ENCODE data around the gene GMIP. TPM values are rescaled to one million over a fixed set of nuclear protein-coding genes. Genes with fewer than 3 reads are reported as not detected.
A peak's percentile ranks its signal among the peaks of the same experiment; 100 is the strongest.

The GMIP gene
- total RNA-seq, 1 experiment from 2014 or later, result 17.3 TPM

- no TSS peak for BruUV-seq (replicated peaks)
- H3K4me1 Mint-ChIP-seq (ENCODE audit: low read depth, unreplicated experiment), result peaks cover 11% of the 10 kb centered on the region
- peaks cover 46% of the 10 kb centered on the region for H3K36me3 Mint-ChIP-seq (ENCODE audit: insufficient read depth, unreplicated experiment)
- H3K4me3 Mint-ChIP-seq (ENCODE audit: low read depth, unreplicated experiment), result peak within 1 kb of the TSS; percentile 83
- H3K9me3 Mint-ChIP-seq (ENCODE audit: low read depth, unreplicated experiment), result no peaks in the 10 kb centered on the region
- intact Hi-C loops (cut with micrococcal nuclease; ENCODE audit: unreplicated experiment), result no loop called here
- H3K27ac Mint-ChIP-seq (ENCODE audit: unreplicated experiment), result peak within 1 kb of the TSS; percentile 91
- no peak for TF ChIP-seq CTCF (IDR thresholded peaks at IDR 0.05; ENCODE audit: unreplicated experiment)
- H3K27me3 Mint-ChIP-seq (ENCODE audit: unreplicated experiment), result no peaks in the 10 kb centered on the region
- CTCF ChIA-PET, result interaction anchor here (0.5 kb wide), 1 partner anchor 55 kb away, joined by 3 read pairs; no protein-coding TSS in a partner anchor
- peak; percentile 76 for DNase-seq
Observed at GRCh38 chr19:19627621-19628500, 15.6 kb downstream of the GMIP start, which contains the start of gene LPAR2. TSS of gene LPAR2 (minus strand) at chr19:19628220. CDS start at chr19:19627275, 945 bp downstream.

- H3K9me3 Mint-ChIP-seq (ENCODE audit: low read depth, unreplicated experiment), result no peaks in the 10 kb centered on the region
- intact Hi-C loops (cut with micrococcal nuclease; ENCODE audit: unreplicated experiment), result no loop called here
- H3K4me1 Mint-ChIP-seq (ENCODE audit: low read depth, unreplicated experiment), result peaks cover 11% of the 10 kb centered on the region
- H3K4me3 Mint-ChIP-seq (ENCODE audit: low read depth, unreplicated experiment), result peak overlapping the region; percentile 83
- peaks cover 46% of the 10 kb centered on the region for H3K36me3 Mint-ChIP-seq (ENCODE audit: insufficient read depth, unreplicated experiment)
- TSS peak; percentile 49 for BruUV-seq (replicated peaks)
- TF ChIP-seq CTCF (IDR thresholded peaks at IDR 0.05; ENCODE audit: unreplicated experiment), result no peak
- H3K27me3 Mint-ChIP-seq (ENCODE audit: unreplicated experiment), result no peaks in the 10 kb centered on the region
- CTCF ChIA-PET, result interaction anchor here (0.5 kb wide), 1 partner anchor 54 kb away, joined by 3 read pairs; no protein-coding TSS in a partner anchor
- DNase-seq, result no peak
- H3K27ac Mint-ChIP-seq (ENCODE audit: unreplicated experiment), result peak overlapping the region; percentile 91
Observed at GRCh38 chr19:19626516-19627472, 16.7 kb downstream of the GMIP start.

GRCh38 chr19:19624032-19624570 is 19.4 kb downstream of the GMIP start:
- Mint-ChIP-seq H3K4me1 (ENCODE audit: low read depth, unreplicated experiment) (peaks cover 13% of the 10 kb centered on the region), H3K9me3 (ENCODE audit: low read depth, unreplicated experiment) (no peaks in the 10 kb centered on the region), H3K36me3 (ENCODE audit: insufficient read depth, unreplicated experiment) (peaks cover 46% of the 10 kb centered on the region), H3K27me3 (ENCODE audit: unreplicated experiment) (no peaks in the 10 kb centered on the region), H3K27ac (ENCODE audit: unreplicated experiment) (no peak overlapping the region), H3K4me3 (ENCODE audit: low read depth, unreplicated experiment) (no peak overlapping the region)
- BruUV-seq (replicated peaks), result no TSS peak
- DNase-seq, result no peak
- CTCF ChIA-PET, result no interaction called here
- intact Hi-C loops (cut with micrococcal nuclease; ENCODE audit: unreplicated experiment), result no loop called here
- TF ChIP-seq CTCF (IDR thresholded peaks at IDR 0.05; ENCODE audit: unreplicated experiment), result no peak

- BruUV-seq (replicated peaks), result no TSS peak
- CTCF ChIA-PET, result interaction anchor here (0.6 kb wide), 1 partner anchor 209 kb away, joined by 4 read pairs; no protein-coding TSS in a partner anchor
- no peak for DNase-seq
- no peak for TF ChIP-seq CTCF (IDR thresholded peaks at IDR 0.05; ENCODE audit: unreplicated experiment)
- H3K27me3 Mint-ChIP-seq (ENCODE audit: unreplicated experiment), result no peaks in the 10 kb centered on the region
- peaks cover 18% of the 10 kb centered on the region for H3K4me1 Mint-ChIP-seq (ENCODE audit: low read depth, unreplicated experiment)
- H3K36me3 Mint-ChIP-seq (ENCODE audit: insufficient read depth, unreplicated experiment), result peaks cover 46% of the 10 kb centered on the region
- intact Hi-C loops (cut with micrococcal nuclease; ENCODE audit: unreplicated experiment), result no loop called here
- no peaks in the 10 kb centered on the region for H3K9me3 Mint-ChIP-seq (ENCODE audit: low read depth, unreplicated experiment)
- no peak overlapping the region for H3K27ac Mint-ChIP-seq (ENCODE audit: unreplicated experiment)
- no peak overlapping the region for H3K4me3 Mint-ChIP-seq (ENCODE audit: low read depth, unreplicated experiment)
Observed at GRCh38 chr19:19623383-19623782, 20.1 kb downstream of the GMIP start.
